Mammary epithelial cell (primary cell): Measurements from ENCODE around the gene NXNL2.

Experiments used
- EZH2 ChIP-seq: IDR thresholded peaks from 2 replicates; pipeline ENCODE4 v1.6.1; 2012; ENCODE audit warnings: low read length, inconsistent platforms, borderline replicate concordance
- TF ChIP-seq, protein P1 (sequence below), 2 donors: IDR thresholded peaks in 1 of 2; conservative IDR thresholded peaks in 1 of 2; 2 replicates each; pipeline ENCODE4 v1.5.1; 2011 to 2012; ENCODE audit warnings: inconsistent platforms in 2 of 2, low read length in 2 of 2, mild to moderate bottlenecking in 2 of 2, control low read depth in 1 of 2, low read depth in 1 of 2; ENCODE audit not compliant: insufficient read depth in 1 of 2; ENCODE audit errors: extremely low read depth in 1 of 2

- TF ChIP-seq, protein P1, sequence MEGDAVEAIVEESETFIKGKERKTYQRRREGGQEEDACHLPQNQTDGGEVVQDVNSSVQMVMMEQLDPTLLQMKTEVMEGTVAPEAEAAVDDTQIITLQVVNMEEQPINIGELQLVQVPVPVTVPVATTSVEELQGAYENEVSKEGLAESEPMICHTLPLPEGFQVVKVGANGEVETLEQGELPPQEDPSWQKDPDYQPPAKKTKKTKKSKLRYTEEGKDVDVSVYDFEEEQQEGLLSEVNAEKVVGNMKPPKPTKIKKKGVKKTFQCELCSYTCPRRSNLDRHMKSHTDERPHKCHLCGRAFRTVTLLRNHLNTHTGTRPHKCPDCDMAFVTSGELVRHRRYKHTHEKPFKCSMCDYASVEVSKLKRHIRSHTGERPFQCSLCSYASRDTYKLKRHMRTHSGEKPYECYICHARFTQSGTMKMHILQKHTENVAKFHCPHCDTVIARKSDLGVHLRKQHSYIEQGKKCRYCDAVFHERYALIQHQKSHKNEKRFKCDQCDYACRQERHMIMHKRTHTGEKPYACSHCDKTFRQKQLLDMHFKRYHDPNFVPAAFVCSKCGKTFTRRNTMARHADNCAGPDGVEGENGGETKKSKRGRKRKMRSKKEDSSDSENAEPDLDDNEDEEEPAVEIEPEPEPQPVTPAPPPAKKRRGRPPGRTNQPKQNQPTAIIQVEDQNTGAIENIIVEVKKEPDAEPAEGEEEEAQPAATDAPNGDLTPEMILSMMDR (conservative IDR thresholded peaks at IDR 0.05 in 1 of 2, IDR thresholded peaks at IDR 0.05 in 1 of 2; ENCODE audit: extremely low read depth in 1 of 2, insufficient read depth in 1 of 2, low read depth in 1 of 2, low read length in 2 of 2), result no peak
- TF ChIP-seq EZH2, result no peak
These were observed 18.4 kb downstream of the NXNL2 start for GRCh38 chr9:88553350-88553749.
